IPS-18c (cell line): ENCODE results near the gene USP17L24.
"Not testable (repeated sequence)": the region's sequence is repeated elsewhere in the genome, so short reads cannot be mapped to it uniquely, and the experiment has no call there.

ENCODE experiments used
- H3K4me3 ChIP-seq: 2 replicates; pipeline ENCODE4 v1.7.0; 2013; ENCODE audit warnings: low read depth, mild to moderate bottlenecking, low read length, moderate library complexity; ENCODE audit not compliant: insufficient read depth
- H3K9me3 ChIP-seq: one replicate; pipeline ENCODE4 v1.6.1; 2013; ENCODE audit warnings: mild to moderate bottlenecking, low read length, moderate library complexity; ENCODE audit not compliant: control insufficient read depth, insufficient read depth

Gene USP17L24

DNA sequence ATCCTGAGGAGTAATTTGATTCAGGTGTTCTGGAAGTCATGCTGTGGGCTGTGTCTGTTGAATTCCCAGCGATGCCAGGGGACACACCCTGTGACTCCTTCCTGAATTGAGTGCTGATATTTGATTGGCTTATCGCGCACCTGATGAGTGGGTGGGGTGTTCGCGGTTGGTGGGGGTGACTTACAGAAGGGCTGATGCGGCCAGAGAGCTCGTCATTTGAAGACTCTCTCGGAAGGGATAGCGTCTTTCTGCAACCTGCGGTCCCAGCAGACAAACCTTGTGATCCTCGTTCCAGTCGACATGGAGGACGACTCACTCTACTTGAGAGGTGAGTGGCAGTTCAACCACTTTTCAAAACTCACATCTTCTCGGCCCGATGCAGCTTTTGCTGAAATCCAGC lies at the start of gene USP17L24:
Gene USP17L24 (plus strand): TSS at position 301 of the 400 bp plus-strand sequence. CDS start 0 bp downstream, at position 301.
- H3K9me3 ChIP-seq, H3K4me3 ChIP-seq: not testable (repeated sequence)

DNA sequence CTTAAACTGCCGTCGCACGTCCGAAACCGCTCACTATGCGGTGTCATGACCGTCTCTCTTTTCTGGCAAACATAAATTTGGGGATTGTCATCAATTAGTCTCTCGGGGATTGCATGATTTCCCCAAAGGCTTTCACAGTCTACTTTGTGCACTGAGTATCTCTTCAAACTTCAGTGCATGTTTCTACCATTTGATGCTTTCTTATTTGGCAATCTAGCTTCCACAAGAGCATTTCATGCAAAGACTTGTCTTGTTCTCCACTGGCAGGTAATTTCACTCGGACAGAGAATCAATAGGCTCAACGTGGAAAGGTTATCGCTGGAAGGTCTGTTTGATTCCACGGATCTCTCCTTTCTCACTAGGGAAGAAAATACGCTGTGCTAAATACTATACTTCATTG lies 774 bp upstream of the USP17L24 start:
- H3K9me3 ChIP-seq, H3K4me3 ChIP-seq: not testable (repeated sequence)

GRCh38 chr4:9329611-9330010 lies 4.6 kb downstream of the USP17L24 start, which contains the start of gene USP17L25:
USP17L25 (plus strand) TSS chr4:9329911; CDS start chr4:9329911, 0 bp downstream.
- H3K4me3 ChIP-seq, result not testable (repeated sequence)

GRCh38 chr4:9334358-9334757 lies 9.4 kb downstream of the USP17L24 start, which contains the start of gene USP17L26:
USP17L26 (plus strand) TSS chr4:9334658; CDS start chr4:9334658, 0 bp downstream.
- H3K9me3 ChIP-seq, H3K4me3 ChIP-seq: not testable (repeated sequence)

More at GRCh38 chr4:9329611-9330010, 4.6 kb downstream of the USP17L24 start, which contains the start of gene USP17L25:
- H3K9me3 ChIP-seq, result not testable (repeated sequence)

DNA sequence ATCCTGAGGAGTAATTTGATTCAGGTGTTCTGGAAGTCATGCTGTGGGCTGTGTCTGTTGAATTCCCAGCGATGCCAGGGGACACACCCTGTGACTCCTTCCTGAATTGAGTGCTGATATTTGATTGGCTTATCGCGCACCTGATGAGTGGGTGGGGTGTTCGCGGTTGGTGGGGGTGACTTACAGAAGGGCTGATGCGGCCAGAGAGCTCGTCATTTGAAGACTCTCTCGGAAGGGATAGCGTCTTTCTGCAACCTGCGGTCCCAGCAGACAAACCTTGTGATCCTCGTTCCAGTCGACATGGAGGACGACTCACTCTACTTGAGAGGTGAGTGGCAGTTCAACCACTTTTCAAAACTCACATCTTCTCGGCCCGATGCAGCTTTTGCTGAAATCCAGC lies 14.1 kb downstream of the USP17L24 start, which contains the start of gene USP17L5:
Gene USP17L5 (plus strand): TSS at position 301 of the 400 bp plus-strand sequence. CDS start 0 bp downstream, at position 301.
- not testable (repeated sequence) for H3K4me3 ChIP-seq, H3K9me3 ChIP-seq

- not testable (repeated sequence) for H3K4me3 ChIP-seq, H3K9me3 ChIP-seq
Observed at GRCh38 chr4:9343848-9344247, 18.9 kb downstream of the USP17L24 start, which contains the start of gene USP17L27. USP17L27 (plus strand) TSS chr4:9344148; CDS start chr4:9344148, 0 bp downstream.

GRCh38 chr4:9348593-9348992 lies 23.6 kb downstream of the USP17L24 start, which contains the start of gene USP17L28:
USP17L28 (plus strand) TSS chr4:9348893; CDS start chr4:9348893, 0 bp downstream.
- not testable (repeated sequence) for H3K4me3 ChIP-seq, H3K9me3 ChIP-seq

DNA sequence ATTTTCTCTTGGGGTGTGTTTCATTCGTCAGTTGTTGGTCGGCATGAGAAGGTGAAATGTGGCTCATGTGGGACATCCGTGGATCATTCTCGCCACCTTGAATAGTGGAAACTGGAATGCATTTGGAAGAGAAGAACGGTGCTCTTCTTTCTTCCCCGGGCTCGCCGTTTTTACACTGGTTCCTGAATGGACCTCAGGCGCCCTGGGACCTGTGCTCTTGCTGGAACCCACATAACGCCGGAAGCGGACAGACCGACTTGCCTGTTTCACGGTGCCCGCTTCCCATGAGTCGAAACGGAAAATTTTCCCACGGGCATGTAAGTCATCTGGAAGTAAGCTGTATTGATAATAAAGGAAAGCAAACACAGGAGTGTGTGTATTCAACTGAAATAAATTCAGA lies 25.9 kb downstream of the USP17L24 start:
- H3K4me3 ChIP-seq, H3K9me3 ChIP-seq: not testable (repeated sequence)

DNA sequence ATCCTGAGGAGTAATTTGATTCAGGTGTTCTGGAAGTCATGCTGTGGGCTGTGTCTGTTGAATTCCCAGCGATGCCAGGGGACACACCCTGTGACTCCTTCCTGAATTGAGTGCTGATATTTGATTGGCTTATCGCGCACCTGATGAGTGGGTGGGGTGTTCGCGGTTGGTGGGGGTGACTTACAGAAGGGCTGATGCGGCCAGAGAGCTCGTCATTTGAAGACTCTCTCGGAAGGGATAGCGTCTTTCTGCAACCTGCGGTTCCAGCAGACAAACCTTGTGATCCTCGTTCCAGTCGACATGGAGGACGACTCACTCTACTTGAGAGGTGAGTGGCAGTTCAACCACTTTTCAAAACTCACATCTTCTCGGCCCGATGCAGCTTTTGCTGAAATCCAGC lies 28.4 kb downstream of the USP17L24 start, which contains the start of gene USP17L29:
Gene USP17L29 (plus strand): TSS at position 301 of the 400 bp plus-strand sequence. CDS start 0 bp downstream, at position 301.
- H3K4me3 ChIP-seq, H3K9me3 ChIP-seq: not testable (repeated sequence)

GRCh38 chr4:9362829-9363228 lies 37.9 kb downstream of the USP17L24 start, which contains the start of gene USP17L30:
USP17L30 (plus strand) TSS chr4:9363129; CDS start chr4:9363129, 0 bp downstream.
- H3K4me3 ChIP-seq, H3K9me3 ChIP-seq: not testable (repeated sequence)
